Stimulated activated CD4-positive, alpha-beta T cell treated with anti-CD3 and anti-CD28 coated beads, Interleukin-15, amount 100 ng/mL, for 48 hours (primary cell): ENCODE results near the gene F7.
"Not testable (repeated sequence)": the region's sequence is repeated elsewhere in the genome, so short reads cannot be mapped to it uniquely, and the experiment has no call there.

Source experiments
- DNase-seq, 2 donors: peaks; one replicate each; pipeline ENCODE4 v3.0.0-alpha.2; 2020; ENCODE audit warnings: low read depth in 2 of 2

The F7 gene

DNA sequence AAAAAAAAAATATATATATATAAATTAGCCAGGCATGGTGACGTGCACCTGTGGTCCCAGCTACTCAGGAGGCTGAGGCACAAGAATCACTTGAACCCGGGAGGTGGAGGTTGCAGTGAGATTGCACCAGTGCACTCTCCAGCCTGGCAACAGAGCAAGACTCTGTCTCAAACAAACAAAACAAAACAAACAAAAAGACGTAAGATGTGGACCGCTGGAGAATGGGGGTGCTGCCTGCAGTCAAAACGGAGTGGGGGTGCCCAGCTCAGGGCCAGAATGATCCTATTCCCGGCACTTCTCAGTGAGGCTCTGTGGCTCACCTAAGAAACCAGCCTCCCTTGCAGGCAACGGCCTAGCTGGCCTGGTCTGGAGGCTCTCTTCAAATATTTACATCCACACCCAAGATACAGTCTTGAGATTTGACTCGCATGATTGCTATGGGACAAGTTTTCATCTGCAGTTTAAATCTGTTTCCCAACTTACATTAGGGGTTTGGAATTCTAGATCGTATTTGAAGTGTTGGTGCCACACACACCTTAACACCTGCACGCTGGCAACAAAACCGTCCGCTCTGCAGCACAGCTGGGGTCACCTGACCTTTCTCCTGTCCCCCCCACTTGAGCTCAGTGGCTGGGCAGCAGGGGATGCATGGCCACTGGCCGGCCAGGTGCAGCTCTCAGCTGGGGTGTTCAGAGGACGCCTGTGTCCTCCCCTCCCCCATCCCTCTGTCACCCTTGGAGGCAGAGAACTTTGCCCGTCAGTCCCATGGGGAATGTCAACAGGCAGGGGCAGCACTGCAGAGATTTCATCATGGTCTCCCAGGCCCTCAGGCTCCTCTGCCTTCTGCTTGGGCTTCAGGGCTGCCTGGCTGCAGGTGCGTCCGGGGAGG, at the start of gene F7:
Gene F7 (plus strand): TSS at position 760 of the 889 bp plus-strand sequence. CDS start 51 bp downstream, at position 811.
- DNase-seq = no peak

- no peak for DNase-seq
Observed at GRCh38 chr13:113057084-113057483, 48.5 kb upstream of the F7 start.

DNA sequence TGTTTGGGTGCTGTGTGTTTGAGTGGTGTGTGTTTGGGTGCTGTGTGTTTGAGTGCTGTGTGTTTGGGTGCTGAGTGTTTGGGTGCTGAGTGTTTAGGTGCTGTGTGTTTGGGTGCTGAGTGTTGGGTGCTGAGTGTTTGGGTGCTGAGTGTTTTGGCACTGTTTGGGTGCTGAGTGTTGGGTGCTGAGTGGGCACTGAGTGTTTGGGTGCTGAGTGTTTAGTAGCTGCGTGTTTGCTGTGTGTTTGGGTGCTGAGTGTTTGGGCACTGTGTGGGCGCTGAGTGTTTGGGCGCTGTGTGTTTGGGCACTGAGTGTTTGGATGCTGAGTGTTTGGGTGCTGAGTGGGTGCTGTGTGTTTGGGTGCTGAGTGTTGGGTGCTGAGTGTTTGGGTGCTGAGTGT, 48.0 kb upstream of the F7 start:
- not testable (repeated sequence) for DNase-seq

- no peak for DNase-seq
Observed at GRCh38 chr13:113058129-113058987, 47.2 kb upstream of the F7 start.

GRCh38 chr13:113058988-113059850, 46.4 kb upstream of the F7 start:
- DNase-seq = no peak

DNA sequence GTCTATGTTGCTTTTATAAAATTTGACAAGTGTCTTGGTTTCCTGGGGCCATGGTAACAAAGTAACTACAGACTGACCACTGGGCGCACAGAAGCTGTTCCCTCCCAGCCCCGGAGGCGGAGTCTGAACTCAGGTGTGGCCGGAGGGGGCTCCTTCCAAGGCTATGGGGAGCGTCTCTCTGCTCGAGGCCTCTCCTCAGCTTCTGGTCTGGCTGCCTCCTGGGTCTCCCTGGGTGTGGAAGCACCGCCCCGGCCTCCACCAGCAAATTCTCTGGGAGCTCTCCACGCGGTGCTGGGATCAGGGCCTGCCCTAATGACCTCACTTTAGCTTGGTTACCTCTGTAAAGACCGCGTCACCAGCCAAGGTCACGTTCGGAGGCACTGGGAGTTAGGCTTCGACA, 45.7 kb upstream of the F7 start:
- DNase-seq = no peak

GRCh38 chr13:113060557-113061270, 44.9 kb upstream of the F7 start:
- DNase-seq = no peak

GRCh38 chr13:113061271-113061625, 44.3 kb upstream of the F7 start:
- no peak for DNase-seq

DNA sequence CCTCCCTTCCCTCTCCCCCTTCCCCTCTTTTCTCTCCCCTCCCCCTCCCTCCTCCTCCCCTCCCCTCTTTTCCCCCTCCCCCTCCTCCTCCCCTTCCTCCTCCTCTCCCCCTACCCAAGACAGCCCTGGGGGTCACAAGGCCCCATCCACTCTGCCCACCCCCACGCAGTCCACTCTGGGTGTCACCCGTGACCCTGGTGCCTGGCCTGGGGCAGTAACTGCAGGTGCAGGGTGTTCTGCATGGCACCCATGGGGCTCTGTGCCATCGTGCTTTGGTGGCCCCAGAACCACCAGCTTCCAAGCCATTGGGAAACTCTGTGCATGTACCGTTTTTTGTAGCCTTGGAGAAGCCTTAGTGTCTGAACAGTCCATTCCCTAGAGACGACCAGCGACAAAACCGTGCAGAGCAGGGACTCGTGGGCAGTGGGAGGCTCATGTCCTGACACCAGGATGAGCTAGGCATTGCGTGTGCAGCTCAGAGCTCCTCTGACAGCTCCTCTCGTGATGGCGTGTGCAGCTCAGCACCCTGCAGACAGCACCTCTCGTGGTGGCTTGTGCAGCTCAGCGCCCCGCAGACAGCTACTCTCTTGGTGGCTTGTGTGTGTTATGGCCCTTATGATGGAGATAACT, 43.7 kb upstream of the F7 start:
- DNase-seq = no peak

DNA sequence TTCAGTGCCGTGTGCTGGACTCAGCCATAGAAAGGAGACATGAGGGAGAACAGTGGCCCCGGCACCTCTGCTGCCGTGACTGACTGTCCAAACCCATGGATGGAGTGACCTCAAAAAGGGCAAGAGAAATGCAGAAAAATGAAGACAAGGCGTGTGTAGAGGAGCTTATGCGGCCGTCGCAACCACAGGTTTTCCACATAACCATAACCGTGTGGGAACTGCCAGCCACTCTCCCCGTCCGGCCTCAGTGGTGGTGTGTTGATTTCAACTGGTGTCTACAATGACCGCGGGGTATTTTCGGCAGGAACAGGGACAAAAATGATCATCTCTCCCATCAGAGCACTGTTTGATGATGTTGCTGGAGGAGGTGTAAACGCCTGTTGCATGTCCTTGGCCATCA, 42.9 kb upstream of the F7 start:
- DNase-seq = no peak

DNA sequence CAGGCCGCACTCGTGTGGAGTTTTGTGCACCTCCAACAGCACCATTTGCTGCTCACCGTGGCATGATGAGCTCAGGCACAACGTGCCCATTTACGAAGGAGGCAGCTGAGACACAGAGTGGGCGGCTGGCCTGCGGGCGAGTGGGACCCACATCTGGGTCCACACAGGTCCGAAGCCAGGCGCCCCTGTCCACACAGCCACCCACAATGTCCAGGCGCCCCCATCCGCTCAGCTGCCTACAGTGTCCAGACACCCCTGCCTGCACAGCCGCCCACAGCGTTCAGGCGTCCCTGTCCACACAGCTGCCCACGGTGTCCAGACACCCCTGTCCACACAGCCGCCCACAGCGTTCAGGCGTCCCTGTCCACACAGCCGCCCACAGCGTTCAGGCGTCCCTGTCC, 42.5 kb upstream of the F7 start:
- no peak for DNase-seq

DNA sequence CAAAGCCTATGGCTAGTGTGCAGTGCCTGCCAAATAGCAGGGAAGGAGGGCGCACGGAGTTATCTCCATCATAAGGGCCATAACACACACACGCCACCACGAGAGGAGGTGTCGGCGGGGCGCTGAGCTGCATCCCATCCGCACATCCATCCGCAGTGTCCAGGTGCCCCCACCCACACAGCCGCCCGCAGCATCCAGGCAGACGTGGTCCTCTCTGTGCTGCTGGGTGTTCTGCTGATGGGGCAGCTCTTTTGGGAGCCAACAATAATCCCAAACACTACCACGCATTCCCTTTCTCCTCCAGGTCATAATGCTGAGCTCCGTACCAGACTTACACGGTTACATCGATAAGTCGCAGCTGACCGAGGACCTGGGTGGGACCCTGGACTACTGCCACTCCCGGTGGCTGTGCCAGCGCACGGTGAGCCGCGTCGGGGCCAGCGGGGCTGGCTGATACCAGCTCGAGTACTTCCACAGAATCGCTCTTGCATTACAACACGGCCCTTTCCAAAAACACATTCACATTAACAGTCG, 41.5 kb upstream of the F7 start:
- DNase-seq = no peak

DNA sequence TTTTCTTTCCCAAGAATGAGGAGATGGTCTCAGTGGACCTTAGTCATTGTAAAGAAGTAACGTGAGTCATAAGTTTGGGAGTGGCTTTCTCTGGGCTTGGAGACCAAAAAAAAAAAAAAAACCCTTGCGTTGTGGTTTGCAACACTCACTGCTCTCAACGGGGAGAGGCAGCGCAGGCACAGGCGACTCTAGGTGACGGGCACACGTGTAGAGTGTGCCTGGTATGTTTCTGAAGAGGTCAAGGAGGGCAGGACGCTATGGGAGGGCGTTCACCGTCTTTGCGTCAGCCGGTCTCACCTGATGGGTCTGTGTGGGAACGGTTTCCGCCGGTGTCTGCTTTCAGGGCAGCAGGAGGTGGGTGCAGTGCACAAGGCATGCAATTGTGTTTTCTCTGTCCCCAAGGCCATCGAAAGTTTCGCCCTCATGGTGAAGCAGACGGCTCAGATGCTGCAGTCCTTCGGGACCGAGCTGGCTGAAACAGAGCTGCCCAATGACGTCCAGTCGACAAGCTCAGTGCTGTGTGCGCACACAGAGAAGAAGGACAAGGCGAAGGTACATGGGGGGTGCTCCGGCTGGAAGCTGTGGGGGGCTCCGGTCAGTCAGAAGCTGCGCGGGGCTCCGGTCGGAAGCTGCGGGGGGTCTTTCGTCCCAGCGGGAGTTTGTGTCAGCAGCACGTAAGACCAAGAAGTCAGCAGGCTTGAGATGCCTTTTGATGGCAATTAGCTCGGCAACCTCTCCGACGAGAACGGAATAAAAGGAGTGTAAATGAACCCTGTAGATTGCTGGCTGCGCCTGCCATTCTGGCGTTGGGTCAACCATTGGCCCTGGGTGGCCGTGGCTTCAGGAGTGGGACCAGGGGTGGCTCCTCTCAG, 40.8 kb upstream of the F7 start:
- no peak for DNase-seq

- no peak for DNase-seq
Observed at GRCh38 chr13:113065406-113066141, 40.0 kb upstream of the F7 start.

DNA sequence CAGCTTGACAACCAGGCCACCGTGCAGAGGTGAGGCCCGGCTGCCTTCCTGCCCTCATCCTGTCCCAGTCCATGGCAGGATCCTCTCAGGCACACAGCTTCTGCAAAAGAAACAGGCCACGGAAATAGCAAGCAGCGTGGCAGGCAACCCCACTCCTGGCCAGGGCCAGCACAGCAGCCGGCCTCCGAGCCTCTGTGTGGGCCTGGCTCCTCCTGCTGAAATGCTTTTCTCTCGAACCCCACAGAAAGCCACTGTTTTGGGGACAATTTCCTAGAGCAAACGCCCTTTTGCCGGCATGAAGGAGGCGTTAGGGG, 39.5 kb upstream of the F7 start:
- no peak for DNase-seq

DNA sequence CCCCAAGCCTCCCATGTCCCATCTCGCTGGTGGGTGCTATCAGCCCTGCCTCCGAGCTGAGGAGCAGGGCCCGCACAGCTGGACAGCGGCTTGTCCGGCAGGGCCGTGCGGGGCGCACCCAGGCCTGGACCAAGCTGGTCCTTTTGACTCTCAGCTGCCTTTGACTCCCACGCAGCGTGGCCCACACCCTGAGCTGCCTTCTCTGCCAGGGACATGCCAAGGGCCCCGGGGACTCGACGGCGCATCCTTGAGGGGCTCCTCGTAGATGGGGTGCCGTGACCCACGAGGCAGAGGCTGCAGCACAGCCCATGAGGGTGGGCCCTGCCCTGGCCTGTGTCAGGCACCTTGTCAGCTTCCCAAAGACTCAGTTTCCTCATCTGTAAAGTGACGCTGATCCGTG, 38.8 kb upstream of the F7 start:
- DNase-seq = no peak

DNA sequence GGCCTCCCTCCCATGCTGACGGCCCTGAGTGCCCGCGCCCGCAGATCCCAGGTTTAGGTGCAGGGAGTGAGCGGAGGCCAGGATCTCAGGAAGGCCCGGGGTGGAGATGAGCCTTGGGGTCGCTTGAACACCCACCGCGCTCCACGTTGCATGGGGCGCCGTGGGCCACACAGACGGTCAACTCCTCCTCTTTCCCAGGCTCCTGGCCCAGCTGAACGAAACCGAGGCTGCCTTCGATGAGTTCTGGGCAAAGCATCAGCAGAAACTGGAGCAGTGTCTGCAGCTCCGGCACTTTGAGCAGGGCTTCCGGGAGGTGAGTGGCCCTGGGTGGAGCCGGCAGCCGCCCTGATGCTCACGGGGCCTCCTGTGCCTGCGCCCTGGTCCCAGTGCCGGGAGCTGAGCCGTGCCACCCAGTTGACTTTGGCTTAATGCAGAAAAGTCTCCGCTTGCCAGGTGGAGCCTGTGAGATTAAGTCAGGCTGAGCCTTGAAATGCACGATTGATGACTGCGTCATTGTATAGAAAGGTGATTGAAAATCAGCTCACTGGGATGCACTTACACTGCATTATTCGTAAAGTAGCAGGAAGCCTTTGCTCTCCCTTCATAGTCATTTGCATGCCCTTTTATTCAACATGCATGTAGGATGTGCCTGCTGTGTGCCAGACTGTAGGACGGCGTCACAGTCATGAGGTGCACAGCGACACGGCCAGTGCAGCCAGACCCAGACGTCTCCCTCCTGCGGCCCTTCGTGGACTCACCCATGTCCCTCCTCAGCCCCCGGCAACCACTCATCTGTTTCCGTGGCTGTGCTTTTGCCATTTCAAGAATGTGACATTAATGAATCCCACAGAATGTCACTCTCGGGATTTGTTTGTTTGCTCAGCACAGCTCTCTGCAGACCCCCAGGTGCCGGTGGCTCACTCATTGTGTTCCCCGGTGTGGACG, 35.5 kb upstream of the F7 start:
- no peak for DNase-seq

DNA sequence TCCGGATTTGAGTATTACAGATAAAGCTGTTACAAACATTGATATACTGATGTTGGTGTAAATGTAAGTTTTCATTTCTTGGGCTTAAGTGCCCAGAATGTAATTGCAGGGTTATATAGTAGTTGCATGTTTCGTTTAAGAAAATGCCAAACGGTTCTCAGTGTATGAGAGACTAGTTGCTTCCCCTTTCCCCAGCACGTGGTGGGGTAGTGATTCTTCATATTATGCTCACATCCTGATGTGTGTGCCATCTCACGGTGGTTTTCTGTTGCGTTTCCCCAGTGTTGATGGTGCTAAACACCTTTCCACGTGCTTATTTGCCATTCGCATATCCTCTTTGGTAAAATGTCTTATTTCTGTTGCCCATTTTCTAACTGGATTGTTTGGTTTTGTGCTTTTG, 34.7 kb upstream of the F7 start:
- DNase-seq = no peak
